Stimulated activated naive CD8-positive, alpha-beta T cell treated with anti-CD3 and anti-CD28 coated beads, Interleukin-15, Interleukin-2, amounts not matched to agents 100 ng/mL and 50 ng/mL, for 24 hours (primary cell): ENCODE data around the gene TRAF4.
A peak's percentile ranks its signal among the peaks of the same experiment; 100 is the strongest.

Experiments
- H3K27ac Mint-ChIP-seq: one replicate; pipeline ENCODE4 v1.8.0; 2021; ENCODE audit warnings: mild to moderate bottlenecking, mixed read lengths
- H3K27me3 Mint-ChIP-seq: one replicate; pipeline ENCODE4 v1.8.0; 2021; ENCODE audit warnings: mixed read lengths
- H3K36me3 Mint-ChIP-seq: one replicate; pipeline ENCODE4 v1.8.0; 2021; ENCODE audit warnings: low read depth, mixed read lengths
- H3K4me1 Mint-ChIP-seq: one replicate; pipeline ENCODE4 v1.8.0; 2021; ENCODE audit warnings: low read depth, mixed read lengths
- H3K4me3 Mint-ChIP-seq: one replicate; pipeline ENCODE4 v1.8.0; 2021; ENCODE audit warnings: mild to moderate bottlenecking, mixed read lengths
- H3K9me3 Mint-ChIP-seq: one replicate; pipeline ENCODE4 v1.8.0; 2021; ENCODE audit warnings: mixed read lengths

The TRAF4 gene

DNA sequence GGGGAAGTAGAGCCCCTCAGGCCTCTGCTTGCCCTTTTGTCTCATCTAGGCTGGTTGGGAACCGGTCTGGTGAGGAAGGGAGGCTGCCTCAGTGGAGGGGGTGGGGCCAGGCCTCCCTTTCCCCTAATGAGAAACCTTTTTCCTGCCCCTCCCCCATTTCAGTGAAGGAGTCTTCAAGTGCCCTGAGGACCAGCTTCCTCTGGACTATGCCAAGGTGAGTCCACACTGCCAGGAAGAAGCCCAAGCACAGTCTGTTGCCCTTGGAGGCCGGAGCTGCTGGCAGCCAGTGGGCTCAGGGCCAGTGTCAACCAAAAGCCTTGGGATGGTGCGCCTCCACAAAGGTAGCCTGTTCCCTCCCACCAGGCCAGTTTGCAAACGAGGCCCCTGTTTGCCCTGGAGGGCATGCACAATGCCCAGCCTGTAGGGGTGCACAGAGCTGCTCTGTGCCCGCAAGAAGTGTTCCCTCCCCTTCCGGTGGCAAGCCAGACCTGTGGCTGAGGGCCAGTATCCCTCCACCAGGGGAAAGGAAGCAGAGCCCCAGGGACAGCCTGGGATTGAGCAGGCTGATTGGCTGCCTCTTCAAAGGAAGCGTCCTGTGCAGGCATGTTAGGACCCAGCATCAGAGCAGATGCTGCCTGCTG, 3.4 kb downstream of the TRAF4 start:
- Mint-ChIP-seq H3K36me3 (peaks cover 50% of the 10 kb centered on the region), H3K27me3 (no peaks in the 10 kb centered on the region), H3K9me3 (no peaks in the 10 kb centered on the region), H3K4me3 (peak overlapping the region; percentile 95), H3K27ac (peak overlapping the region; percentile 26), H3K4me1 (peaks cover 33% of the 10 kb centered on the region)

DNA sequence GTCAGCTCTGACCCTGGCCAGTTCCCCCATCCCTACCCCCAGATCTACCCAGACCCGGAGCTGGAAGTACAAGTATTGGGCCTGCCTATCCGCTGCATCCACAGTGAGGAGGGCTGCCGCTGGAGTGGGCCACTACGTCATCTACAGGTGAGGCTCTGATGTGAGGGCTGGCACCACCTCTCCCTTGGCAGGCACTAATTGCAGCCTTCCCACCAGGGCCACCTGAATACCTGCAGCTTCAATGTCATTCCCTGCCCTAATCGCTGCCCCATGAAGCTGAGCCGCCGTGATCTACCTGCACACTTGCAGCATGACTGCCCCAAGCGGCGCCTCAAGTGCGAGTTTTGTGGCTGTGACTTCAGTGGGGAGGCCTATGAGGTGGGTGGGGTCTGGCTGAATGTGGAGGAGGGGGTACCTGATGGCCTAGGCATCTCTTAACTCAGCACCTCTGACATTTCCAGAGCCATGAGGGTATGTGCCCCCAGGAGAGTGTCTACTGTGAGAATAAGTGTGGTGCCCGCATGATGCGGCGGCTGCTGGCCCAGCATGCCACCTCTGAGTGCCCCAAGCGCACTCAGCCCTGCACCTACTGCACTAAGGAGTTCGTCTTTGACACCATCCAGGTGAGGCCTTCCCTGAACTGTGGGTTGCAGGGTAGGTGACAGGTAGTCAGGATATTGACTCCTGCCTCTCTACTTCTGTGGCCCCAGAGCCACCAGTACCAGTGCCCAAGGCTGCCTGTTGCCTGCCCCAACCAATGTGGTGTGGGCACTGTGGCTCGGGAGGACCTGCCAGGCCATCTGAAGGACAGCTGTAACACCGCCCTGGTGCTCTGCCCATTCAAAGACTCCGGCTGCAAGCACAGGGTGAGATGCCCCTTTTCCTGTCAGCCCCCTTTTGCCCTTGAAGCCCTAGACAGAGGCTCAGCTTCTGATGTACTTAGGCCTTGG, 4.3 kb downstream of the TRAF4 start:
- Mint-ChIP-seq H3K4me1 (peaks cover 30% of the 10 kb centered on the region), H3K27me3 (no peaks in the 10 kb centered on the region), H3K36me3 (peaks cover 53% of the 10 kb centered on the region), H3K27ac (no peak overlapping the region), H3K4me3 (no peak overlapping the region), H3K9me3 (no peaks in the 10 kb centered on the region)

DNA sequence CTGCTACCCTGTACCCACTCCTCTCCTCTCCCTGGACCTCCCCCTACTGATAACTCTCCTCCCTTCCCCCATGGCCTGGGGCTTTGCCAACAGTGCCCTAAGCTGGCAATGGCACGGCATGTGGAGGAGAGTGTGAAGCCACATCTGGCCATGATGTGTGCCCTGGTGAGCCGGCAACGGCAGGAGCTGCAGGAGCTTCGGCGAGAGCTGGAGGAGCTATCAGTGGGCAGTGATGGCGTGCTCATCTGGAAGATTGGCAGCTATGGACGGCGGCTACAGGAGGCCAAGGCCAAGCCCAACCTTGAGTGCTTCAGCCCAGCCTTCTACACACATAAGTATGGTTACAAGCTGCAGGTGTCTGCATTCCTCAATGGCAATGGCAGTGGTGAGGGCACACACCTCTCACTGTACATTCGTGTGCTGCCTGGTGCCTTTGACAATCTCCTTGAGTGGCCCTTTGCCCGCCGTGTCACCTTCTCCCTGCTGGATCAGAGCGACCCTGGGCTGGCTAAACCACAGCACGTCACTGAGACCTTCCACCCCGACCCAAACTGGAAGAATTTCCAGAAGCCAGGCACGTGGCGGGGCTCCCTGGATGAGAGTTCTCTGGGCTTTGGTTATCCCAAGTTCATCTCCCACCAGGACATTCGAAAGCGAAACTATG, 5.2 kb downstream of the TRAF4 start:
- H3K36me3 Mint-ChIP-seq: peaks cover 53% of the 10 kb centered on the region
- H3K4me3 Mint-ChIP-seq: peak overlapping the region; percentile 52
- peaks cover 28% of the 10 kb centered on the region for H3K4me1 Mint-ChIP-seq

DNA sequence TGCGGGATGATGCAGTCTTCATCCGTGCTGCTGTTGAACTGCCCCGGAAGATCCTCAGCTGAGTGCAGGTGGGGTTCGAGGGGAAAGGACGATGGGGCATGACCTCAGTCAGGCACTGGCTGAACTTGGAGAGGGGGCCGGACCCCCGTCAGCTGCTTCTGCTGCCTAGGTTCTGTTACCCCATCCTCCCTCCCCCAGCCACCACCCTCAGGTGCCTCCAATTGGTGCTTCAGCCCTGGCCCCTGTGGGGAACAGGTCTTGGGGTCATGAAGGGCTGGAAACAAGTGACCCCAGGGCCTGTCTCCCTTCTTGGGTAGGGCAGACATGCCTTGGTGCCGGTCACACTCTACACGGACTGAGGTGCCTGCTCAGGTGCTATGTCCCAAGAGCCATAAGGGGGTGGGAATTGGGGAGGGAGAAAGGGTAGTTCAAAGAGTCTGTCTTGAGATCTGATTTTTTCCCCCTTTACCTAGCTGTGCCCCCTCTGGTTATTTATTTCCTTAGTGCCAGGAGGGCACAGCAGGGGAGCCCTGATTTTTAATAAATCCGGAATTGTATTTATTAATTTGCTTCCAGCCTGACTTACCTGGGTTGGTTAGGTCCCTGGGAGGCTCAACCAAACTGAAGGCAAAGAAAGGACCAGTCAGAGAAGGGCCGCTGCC, 5.8 kb downstream of the TRAF4 start:
- no peaks in the 10 kb centered on the region for H3K9me3 Mint-ChIP-seq
- H3K27ac Mint-ChIP-seq: no peak overlapping the region
- H3K4me1 Mint-ChIP-seq: peaks cover 28% of the 10 kb centered on the region
- H3K36me3 Mint-ChIP-seq: peaks cover 49% of the 10 kb centered on the region
- no peaks in the 10 kb centered on the region for H3K27me3 Mint-ChIP-seq
- peak overlapping the region; percentile 52 for H3K4me3 Mint-ChIP-seq

More for the DNA sequence above, 5.2 kb downstream of the TRAF4 start:
- Mint-ChIP-seq H3K9me3 (no peaks in the 10 kb centered on the region), H3K27me3 (no peaks in the 10 kb centered on the region), H3K27ac (no peak overlapping the region)

DNA sequence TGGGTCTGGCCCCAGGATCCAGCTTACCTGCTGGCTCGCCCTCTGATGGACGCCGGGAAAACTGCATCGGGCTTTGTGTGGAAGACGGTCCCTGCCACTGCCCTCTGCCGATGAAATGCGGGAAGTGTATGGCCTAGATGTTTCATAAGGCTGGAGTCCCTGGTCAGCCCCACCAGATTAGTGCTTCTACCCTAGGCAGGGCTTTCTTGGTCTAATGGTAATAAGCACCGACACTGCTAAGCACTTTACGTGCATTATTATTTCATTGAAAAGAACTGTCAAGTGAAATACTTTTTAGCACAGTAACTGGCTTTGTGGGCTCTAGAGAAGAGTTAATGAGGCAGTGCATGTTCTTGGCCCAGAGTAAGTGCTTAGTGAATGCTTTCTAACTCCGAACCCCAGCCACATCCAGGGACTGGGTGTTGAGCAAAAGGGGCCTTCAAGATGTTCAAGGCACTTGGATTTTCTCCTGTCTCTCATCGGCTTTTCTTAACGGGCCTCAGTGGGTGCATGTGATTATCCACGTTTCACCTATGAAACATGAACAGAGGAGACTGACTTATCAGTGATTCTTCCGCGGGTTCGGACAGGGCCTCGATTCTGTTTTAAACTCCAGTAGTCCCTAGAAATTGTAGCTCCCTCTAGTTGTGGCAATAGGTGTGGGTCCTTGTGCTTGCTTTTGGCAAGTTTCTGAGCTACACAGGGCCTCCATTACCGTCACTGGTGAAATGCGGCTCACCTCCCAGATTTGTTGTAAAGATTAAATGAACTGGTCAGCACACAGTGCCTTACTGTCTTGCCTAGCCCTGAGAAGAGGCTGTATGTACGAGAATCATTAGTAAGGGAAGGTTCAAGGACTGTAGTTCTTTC, 6.6 kb downstream of the TRAF4 start:
- no peaks in the 10 kb centered on the region for H3K9me3 Mint-ChIP-seq
- peaks cover 44% of the 10 kb centered on the region for H3K36me3 Mint-ChIP-seq
- H3K27me3 Mint-ChIP-seq: no peaks in the 10 kb centered on the region
- H3K4me1 Mint-ChIP-seq: peaks cover 28% of the 10 kb centered on the region
- no peak overlapping the region for H3K4me3 Mint-ChIP-seq
- peak overlapping the region; percentile 11 for H3K27ac Mint-ChIP-seq

DNA sequence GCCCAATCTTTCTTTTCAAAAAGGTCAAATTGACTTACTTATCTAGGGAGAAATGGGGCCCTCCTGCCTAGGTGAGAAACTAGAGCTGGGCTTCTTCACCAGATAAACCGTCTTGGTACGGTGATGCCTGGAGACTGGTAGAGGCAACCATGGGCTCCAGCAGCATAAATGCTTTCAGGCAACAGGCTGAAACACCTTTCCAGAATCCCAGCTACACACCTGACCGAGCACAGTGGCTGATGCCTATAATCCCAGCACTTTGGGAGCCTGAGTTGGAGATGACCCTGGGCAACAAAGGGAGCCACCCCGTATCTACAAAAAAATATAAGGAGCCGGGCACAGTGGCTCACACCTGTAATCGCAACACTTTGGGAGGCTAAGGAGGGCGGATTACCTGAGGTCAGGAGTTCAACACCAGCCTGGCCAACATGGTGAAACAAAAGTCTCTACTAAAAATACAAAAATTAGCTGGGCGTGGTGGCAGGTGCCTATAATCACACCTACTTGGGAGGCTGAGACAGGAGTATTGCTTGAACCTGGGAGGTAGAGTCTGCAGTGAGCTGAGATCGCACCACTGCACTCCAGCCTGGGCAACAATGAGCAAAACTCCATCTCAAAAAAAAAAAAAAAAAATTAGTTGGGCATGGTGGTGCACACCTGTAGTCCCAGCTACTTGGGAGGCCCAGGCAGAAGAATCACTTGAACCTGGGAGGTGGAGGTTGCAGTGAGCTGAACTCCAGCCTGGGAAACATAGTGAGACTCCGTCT, 8.0 kb downstream of the TRAF4 start:
- H3K4me3 Mint-ChIP-seq: no peak overlapping the region
- no peaks in the 10 kb centered on the region for H3K9me3 Mint-ChIP-seq
- peaks cover 38% of the 10 kb centered on the region for H3K36me3 Mint-ChIP-seq
- no peaks in the 10 kb centered on the region for H3K27me3 Mint-ChIP-seq
- H3K4me1 Mint-ChIP-seq: peaks cover 20% of the 10 kb centered on the region
- H3K27ac Mint-ChIP-seq: no peak overlapping the region

DNA sequence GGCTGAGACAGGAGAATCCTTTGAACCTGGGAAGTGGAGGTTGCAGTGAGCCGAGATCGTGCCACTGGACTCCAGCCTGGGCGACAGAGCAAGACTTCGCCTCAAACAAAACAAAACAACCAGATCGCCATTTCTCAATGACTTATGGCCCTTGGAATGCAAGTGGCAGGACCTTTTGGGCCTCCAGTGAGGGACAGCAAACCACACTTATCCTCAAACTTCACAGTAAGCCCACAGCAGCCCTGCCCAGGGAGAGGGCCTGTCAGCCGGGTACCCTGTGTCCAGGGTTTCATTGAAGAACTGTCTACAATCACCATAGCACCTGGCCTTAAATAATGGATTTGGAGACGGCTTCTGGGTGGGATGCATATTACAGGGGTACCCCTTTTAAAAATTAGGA, 11.7 kb downstream of the TRAF4 start:
- peaks cover 27% of the 10 kb centered on the region for H3K36me3 Mint-ChIP-seq
- no peak overlapping the region for H3K27ac Mint-ChIP-seq
- H3K27me3 Mint-ChIP-seq: no peaks in the 10 kb centered on the region
- peaks cover 3% of the 10 kb centered on the region for H3K4me1 Mint-ChIP-seq
- H3K4me3 Mint-ChIP-seq: no peak overlapping the region
- H3K9me3 Mint-ChIP-seq: no peaks in the 10 kb centered on the region

DNA sequence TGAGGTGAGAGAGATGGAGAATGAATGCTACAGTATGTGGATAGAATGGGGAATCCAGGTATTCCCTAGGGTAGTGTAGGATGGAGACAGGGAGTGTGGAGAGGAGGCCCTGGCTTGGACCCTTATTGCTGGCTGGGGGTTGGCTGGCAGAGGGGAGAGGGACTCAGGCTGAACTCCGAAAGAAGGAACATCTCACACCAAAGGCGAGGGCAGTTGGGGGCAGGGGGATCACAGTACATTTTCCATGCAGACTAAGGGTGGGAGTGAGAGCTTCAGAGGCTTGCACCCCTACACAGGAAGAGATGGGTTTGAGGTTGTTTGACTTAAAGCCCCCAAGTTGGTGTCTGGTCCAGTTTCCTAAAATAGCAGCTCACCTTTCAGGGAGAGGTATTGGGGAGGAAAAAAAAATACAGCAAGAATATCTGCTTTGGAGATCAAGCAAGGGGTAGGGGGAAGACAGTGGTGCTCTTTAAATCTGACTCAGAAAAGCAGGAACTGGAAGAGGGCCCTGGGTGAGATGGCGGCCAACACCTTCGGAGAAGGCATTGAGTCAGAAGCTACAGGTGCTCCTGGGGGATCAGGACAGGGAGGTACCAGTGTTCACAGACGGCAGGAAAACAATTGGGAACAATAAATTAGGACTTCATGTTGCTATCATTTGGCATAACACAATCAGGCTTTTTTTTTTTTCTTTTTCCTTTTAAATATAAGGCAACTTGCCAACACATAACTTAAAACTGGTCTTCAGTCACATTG, 12.4 kb downstream of the TRAF4 start:
- Mint-ChIP-seq H3K9me3 (no peaks in the 10 kb centered on the region), H3K27me3 (no peaks in the 10 kb centered on the region), H3K4me3 (no peak overlapping the region), H3K4me1 (no peaks in the 10 kb centered on the region), H3K36me3 (peaks cover 27% of the 10 kb centered on the region), H3K27ac (no peak overlapping the region)

DNA sequence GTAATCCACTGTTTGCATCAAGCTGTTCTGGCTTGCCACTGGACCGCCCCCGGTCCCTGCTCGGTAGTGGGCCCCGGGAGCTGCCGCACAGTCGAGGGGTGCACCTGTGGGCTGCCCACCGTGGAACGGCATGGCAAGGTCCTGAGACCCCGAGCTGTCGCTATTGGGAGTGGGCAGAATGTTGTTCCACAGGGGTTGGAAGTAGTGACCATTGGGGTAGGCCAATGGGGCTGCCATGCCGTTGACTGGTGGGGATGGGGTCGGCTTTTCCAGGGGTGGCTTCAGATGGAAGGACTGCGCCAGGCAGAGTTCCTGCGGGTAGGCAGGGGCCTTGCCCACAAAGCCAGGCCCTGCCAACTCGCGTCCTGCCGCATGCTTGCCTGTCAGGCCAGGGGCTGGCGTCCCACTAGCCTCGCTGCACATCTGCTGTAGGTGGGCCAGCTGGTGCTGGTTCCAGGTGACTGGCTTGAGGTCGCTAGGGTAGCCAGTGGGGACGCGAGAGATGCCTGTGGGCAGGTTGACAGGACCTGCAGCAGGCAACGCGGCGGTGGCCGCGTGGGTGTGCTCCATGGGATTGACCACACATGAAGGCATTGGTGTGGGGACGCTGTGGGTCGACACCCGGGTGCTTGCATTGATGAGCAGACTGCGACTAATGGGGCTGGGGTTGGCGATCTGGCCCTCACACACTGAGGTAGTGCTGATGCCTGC, 14.8 kb downstream of the TRAF4 start:
- no peaks in the 10 kb centered on the region for H3K9me3 Mint-ChIP-seq
- H3K27me3 Mint-ChIP-seq: no peaks in the 10 kb centered on the region
- H3K4me3 Mint-ChIP-seq: no peak overlapping the region
- H3K4me1 Mint-ChIP-seq: peaks cover 12% of the 10 kb centered on the region
- no peak overlapping the region for H3K27ac Mint-ChIP-seq
- H3K36me3 Mint-ChIP-seq: peaks cover 32% of the 10 kb centered on the region

DNA sequence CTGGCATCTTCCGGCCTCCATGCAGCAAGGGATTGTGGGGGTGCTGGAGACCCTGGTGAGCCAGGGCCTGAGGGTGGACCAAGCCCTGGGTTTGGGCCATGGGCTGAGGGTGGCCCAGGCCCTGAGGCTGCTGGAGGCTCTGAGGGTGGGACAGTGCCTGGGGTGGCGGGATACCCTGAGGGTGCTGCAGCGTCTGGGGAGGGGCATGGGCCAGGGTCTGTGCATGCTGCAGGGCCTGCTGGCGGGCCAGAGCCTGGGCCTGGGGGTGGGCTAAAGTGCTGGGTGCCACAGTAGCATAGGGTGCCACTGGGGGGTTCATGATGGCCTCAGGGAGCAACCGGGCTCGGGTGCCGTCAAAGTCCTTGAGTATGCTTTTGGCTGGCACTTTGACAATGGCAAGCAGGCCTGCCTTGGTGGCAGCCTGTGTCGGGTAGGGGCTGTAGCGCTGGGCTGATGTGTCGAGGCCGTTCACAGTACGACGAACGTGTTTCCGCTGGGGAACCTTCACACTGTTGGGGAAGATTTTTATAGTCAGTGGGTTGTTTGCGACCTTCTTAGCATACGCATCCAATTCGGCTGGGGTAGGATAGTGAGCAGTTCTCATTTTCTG, 15.6 kb downstream of the TRAF4 start:
- Mint-ChIP-seq H3K27ac (no peak overlapping the region), H3K4me1 (peaks cover 16% of the 10 kb centered on the region), H3K36me3 (peaks cover 35% of the 10 kb centered on the region), H3K27me3 (no peaks in the 10 kb centered on the region), H3K9me3 (no peaks in the 10 kb centered on the region), H3K4me3 (no peak overlapping the region)

DNA sequence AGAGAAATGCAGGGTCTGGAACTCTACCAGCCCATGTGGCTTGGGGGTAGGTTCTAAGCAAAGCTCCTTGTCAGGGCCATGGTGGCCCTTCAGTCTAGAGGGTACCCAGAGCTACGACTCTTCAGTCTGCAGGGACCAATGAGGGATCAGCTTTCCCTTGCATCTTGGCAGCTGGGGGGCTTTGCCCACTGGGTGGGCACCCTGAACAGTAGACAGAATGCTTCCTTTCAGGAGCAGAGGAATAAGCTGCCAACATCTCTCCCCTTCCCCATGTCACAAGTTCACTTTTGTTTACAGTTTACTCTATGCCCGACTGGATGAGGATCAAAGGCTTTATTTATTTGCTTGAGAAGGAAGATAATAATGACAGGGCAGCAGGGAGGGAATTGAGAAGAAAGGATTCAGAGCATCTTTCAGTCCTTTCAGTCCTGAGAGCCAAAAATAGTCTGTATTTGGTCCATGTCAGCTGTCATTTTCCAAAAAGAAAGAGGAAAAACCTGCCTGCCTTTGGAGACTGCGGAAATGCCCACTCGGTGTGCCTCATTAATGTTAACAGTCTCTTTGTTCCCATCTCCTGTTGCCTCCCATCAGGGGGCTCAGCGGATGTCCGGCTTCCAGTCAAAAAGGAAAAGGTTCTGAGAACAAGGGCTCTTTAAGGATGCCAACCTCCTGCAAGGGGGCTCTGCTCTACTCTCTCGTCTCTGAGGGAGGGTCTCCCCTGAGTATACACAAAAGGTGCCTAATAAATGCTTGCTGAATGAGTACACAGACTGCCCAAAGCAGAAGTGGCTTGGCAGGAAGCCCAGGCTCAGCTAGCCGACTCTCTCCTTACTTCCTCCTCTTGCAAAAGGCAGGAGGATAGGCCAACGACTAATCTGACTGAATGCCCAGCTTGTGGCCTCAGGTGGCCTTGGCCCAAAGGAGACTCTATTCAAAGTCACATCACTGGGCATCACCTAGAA, 17.1 kb downstream of the TRAF4 start:
- Mint-ChIP-seq H3K4me3 (no peak overlapping the region), H3K4me1 (peaks cover 16% of the 10 kb centered on the region), H3K27ac (no peak overlapping the region), H3K27me3 (no peaks in the 10 kb centered on the region), H3K9me3 (no peaks in the 10 kb centered on the region), H3K36me3 (peaks cover 37% of the 10 kb centered on the region)
